ENCODE measurements around the gene RAB7A. TPM values are rescaled to one million over a fixed set of nuclear protein-coding genes. Genes with fewer than 3 reads are reported as not detected.
A peak's percentile ranks its signal among the peaks of the same experiment; 100 is the strongest.

RAB7A gene
- total and polyA plus RNA-seq, 10 of the 15 experiments (the other 5 are each of a cell fraction or from before 2014, with no cell fraction given), result 40.3 to 212 (median 160) TPM

- ChIA-PET POLR2A (interaction anchor here (0.5 to 3.3 kb wide), 7 partner anchors 11 to 139 kb away, joined by 3 to 11 read pairs (median 3); no protein-coding TSS in a partner anchor), CTCF (interaction anchor here (0.9 to 3.5 kb wide), 11 partner anchors 9 to 171 kb away, joined by 3 to 44 read pairs (median 5); partner anchors contain the start of gene RPN1), RAD21 (ENCODE audit: unreplicated experiment) (interaction anchor here (1.2 to 3.7 kb wide), 5 partner anchors 16 to 171 kb away, joined by 3 to 23 read pairs (median 7); no protein-coding TSS in a partner anchor), SMC1A (ENCODE audit: uncharacterized antibody, unreplicated experiment) (interaction anchor here (0.7 to 3.8 kb wide), 10 partner anchors 10 to 107 kb away, joined by 3 to 23 read pairs (median 8); partner anchors contain the start of gene RAB7A)
- no peaks in the 10 kb centered on the region; a peak in 1 of 4 replicates for H3K36me3 ChIP-seq (ENCODE audit: control insufficient read depth in 2 of 2, insufficient read depth in 2 of 2, low read length in 1 of 2)
- no peaks in the 10 kb centered on the region for H3K9me3 ChIP-seq (replicated peaks; ENCODE audit: control insufficient read depth, insufficient read depth, low read length)
- intact Hi-C loops (cut with micrococcal nuclease; ENCODE audit: unreplicated experiment) (loop anchor here (5.0 kb wide), 1 partner anchor 56 kb away; no protein-coding TSS in a partner anchor), in situ Hi-C loops (cut with MboI) (no loop called here)
- peak overlapping the region; percentile 57 for H3K4me3 ChIP-seq
- H3K27ac ChIP-seq (ENCODE audit: control insufficient read depth, insufficient read depth), result peak overlapping the region; percentile 74
- peaks cover 2% of the 10 kb centered on the region; the same call in 1 of the 2 replicates for H4K20me1 ChIP-seq (ENCODE audit: control insufficient read depth, insufficient read depth)
- no TSS peak for BruUV-seq (replicated peaks)
- H3K4me1 ChIP-seq (ENCODE audit: control insufficient read depth, insufficient read depth, low read length), result peaks cover 63% of the 10 kb centered on the region
- FAIRE-seq (no peak), ATAC-seq (peak; percentile 5; the same call in 1 of the 3 replicates), DNase-seq (ENCODE audit: low read depth, low spot score) (no peak)
- H3K27me3 ChIP-seq (replicated peaks in 1 of 2; ENCODE audit: control insufficient read depth in 2 of 2, insufficient read depth in 2 of 2, low read length in 1 of 2), result no peaks in the 10 kb centered on the region
- H2AFZ ChIP-seq (ENCODE audit: control insufficient read depth, low read depth, low read length), result no peak overlapping the region
- 27% methylated on average over 5 of the region's 5 CpGs for WGBS (ENCODE audit: insufficient coverage, insufficient replicate concordance, low lambda C conversion rate, missing lambda C conversion rate)
- H3K9ac ChIP-seq (ENCODE audit: control insufficient read depth, insufficient read depth, low read length), result peak overlapping the region; percentile 22; the same call in 1 of the 2 replicates
- H3K79me2 ChIP-seq (ENCODE audit: control insufficient read depth, insufficient read depth, low read length), result peaks cover 78% of the 10 kb centered on the region
- H3K4me2 ChIP-seq (ENCODE audit: control insufficient read depth, insufficient read depth), result peak overlapping the region; percentile 93
- TF ChIP-seq MTA2 (IDR thresholded peaks at IDR 0.05; ENCODE audit: low read depth), result no peak
- no peak for TF ChIP-seq PAX5 (IDR thresholded peaks at IDR 0.05; ENCODE audit: borderline replicate concordance, low read depth, low read length)
- no peak for TF ChIP-seq MAX (IDR thresholded peaks at IDR 0.05; ENCODE audit: low read depth, low read length)
- TF ChIP-seq CREB1 (IDR thresholded peaks at IDR 0.05; ENCODE audit: low read depth), result no peak
- no peak for TF ChIP-seq CBFB (IDR thresholded peaks at IDR 0.05; ENCODE audit: low read depth)
- no peak for TF ChIP-seq PKNOX1 (IDR thresholded peaks at IDR 0.05)
- TF ChIP-seq MTA3 (IDR thresholded peaks at IDR 0.05; ENCODE audit: borderline replicate concordance, low read length), result no peak
- no peak; the same call in 1 of the 2 replicates for TF ChIP-seq NFIC (IDR thresholded peaks at IDR 0.05; ENCODE audit: low read depth, low read length)
- TF ChIP-seq FOS (IDR thresholded peaks at IDR 0.05; ENCODE audit: borderline replicate concordance, extremely low read depth, insufficient read length), result no peak
- no peak for TF ChIP-seq NR2C2 (IDR thresholded peaks at IDR 0.05; ENCODE audit: borderline replicate concordance, control insufficient read depth, insufficient read length, low read depth)
- no peak for TF ChIP-seq HDAC6 (IDR thresholded peaks at IDR 0.05; ENCODE audit: unreplicated experiment)
- TF ChIP-seq IRF5 (IDR thresholded peaks at IDR 0.05; ENCODE audit: borderline replicate concordance), result no peak
Measured at GRCh38 chr3:128788268-128788869, 62.4 kb downstream of the RAB7A start.

All from GM12878 (cell line).